IPS-20b (cell line): ENCODE measurements around the gene SAP130.
"Not testable (repeated sequence)": the region's sequence is repeated elsewhere in the genome, so short reads cannot be mapped to it uniquely, and the experiment has no call there.

Source experiments
- H3K27ac ChIP-seq: one replicate; pipeline ENCODE4 v1.5.1; 2013; ENCODE audit warnings: low read length
- H3K27me3 ChIP-seq: 2 replicates; pipeline ENCODE4 v1.6.1; 2013; ENCODE audit warnings: mild to moderate bottlenecking, low read length, inconsistent platforms; ENCODE audit not compliant: insufficient read depth
- H3K36me3 ChIP-seq: 2 replicates; pipeline ENCODE4 v1.6.1; 2013; ENCODE audit warnings: low read depth, mild to moderate bottlenecking, inconsistent platforms, low read length, moderate library complexity; ENCODE audit not compliant: insufficient read depth
- H3K4me1 ChIP-seq: 2 replicates; pipeline ENCODE4 v1.6.1; 2013; ENCODE audit warnings: mild to moderate bottlenecking, control low read depth, inconsistent platforms, low read length, moderate library complexity; ENCODE audit not compliant: insufficient read depth
- H3K4me3 ChIP-seq: 2 replicates; pipeline ENCODE4 v1.5.1; 2013; ENCODE audit warnings: mild to moderate bottlenecking, low read length, inconsistent platforms
- H3K9ac ChIP-seq: 2 replicates; pipeline ENCODE4 v1.6.1; 2013; ENCODE audit warnings: low read depth, mild to moderate bottlenecking, inconsistent platforms, low read length, moderate library complexity
- H3K9me3 ChIP-seq: 2 replicates; pipeline ENCODE4 v1.6.1; 2013; ENCODE audit warnings: mild to moderate bottlenecking, low read depth, low read length, inconsistent platforms; ENCODE audit not compliant: insufficient read depth

Gene SAP130

DNA sequence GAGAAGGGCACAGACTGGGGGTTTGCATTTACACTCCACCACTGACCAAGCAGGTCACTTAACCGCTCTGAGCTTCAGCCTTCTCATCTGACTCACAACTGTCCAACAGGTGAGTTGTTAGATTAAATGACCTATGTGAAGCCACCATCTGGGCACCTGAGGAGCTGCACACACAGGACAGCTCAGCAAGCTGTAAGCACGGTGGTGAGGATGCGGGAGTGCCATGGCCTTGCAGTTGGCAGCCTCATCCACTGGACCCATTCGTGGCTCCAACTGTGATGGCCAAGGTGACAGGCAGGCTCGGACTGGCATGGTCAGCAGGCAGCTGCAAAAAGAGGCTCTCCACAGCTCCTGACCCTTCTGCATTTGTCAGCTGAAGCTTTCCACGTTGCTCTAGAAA lies 118.8 kb downstream of the SAP130 start:
- Histone ChIP-seq H3K36me3 (no peaks in the 10 kb centered on the region), H3K4me1 (no peaks in the 10 kb centered on the region), H3K9ac (no peak overlapping the region), H3K9me3 (no peaks in the 10 kb centered on the region), H3K4me3 (no peak overlapping the region), H3K27ac (no peak overlapping the region), H3K27me3 (peaks cover 10% of the 10 kb centered on the region; the same call in 1 of the 2 replicates)

DNA sequence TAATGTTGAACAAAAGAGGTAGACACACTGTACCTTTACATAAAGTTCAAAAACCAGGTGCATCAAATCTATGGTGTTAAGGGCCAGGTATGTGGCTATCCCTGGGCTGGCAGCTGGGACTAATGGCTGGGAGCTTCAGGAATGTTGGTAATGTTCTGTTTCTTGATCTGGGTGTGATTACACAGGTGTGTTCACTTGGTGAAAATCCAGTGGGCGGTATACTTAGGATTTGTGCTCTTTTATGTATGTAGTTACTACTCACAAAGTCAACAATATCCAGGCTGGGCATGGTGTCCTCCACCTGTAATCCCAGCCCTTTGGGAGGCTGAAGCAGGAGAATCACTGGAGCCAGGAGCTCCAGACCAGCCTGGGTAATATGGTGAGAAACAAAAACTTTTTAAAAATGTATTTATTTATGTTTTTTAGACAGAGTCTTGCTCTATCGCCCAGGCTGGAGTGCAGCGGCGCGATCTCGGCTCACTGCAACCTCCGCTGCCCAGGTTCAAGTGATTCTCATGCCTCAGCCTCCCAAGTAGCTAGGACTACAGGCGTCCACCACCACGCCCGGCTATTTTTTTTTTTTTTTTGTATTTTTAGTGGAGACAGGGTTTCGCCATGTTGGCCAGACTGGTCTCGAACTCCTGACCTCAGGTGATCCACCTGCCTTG lies 120.0 kb downstream of the SAP130 start:
- H3K27me3 ChIP-seq = peaks cover 10% of the 10 kb centered on the region; the same call in 1 of the 2 replicates
- H3K4me3 ChIP-seq, H3K27ac ChIP-seq, H3K4me1 ChIP-seq, H3K9ac ChIP-seq, H3K36me3 ChIP-seq, H3K9me3 ChIP-seq: not testable (repeated sequence)

DNA sequence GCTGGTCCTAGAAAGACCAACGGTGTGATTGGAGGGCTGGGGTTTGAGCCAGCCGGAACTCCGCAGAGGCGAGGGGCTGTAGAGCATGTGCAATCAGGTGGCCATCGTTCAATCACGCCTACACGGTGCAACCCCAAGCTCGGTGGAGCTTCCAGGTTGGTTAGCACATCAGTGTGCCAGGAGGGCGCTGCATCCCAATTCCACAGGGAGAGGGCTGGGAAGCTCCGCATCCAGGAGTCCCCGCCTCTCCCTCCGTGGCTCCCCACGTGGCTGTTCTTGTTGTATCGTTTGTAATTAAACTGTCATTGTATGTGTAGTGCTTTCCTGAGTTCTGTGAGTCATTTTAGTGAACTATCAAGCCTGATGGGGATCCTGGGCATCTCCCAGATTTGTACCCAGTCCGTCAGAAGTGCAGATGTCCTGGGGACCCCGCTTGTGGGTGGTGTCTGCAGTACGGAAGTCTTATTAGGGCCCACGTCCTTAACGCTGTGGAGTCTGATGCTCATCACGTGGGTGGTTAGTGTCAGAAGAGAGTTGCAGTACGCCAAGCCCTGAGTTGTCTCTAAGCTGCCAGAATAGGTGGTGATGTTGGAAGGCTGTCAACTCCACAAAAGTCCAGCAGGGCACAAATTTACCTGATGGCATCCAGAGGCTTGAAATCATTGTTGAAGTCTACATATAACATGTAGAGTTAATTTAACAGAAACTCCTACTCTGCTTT lies 121.5 kb downstream of the SAP130 start:
- H3K4me1 ChIP-seq = no peaks in the 10 kb centered on the region
- no peak overlapping the region for H3K27ac ChIP-seq
- no peak overlapping the region for H3K9ac ChIP-seq
- H3K4me3 ChIP-seq = no peak overlapping the region
- peaks cover 10% of the 10 kb centered on the region; the same call in 1 of the 2 replicates for H3K27me3 ChIP-seq
- no peaks in the 10 kb centered on the region for H3K9me3 ChIP-seq
- H3K36me3 ChIP-seq = no peaks in the 10 kb centered on the region

DNA sequence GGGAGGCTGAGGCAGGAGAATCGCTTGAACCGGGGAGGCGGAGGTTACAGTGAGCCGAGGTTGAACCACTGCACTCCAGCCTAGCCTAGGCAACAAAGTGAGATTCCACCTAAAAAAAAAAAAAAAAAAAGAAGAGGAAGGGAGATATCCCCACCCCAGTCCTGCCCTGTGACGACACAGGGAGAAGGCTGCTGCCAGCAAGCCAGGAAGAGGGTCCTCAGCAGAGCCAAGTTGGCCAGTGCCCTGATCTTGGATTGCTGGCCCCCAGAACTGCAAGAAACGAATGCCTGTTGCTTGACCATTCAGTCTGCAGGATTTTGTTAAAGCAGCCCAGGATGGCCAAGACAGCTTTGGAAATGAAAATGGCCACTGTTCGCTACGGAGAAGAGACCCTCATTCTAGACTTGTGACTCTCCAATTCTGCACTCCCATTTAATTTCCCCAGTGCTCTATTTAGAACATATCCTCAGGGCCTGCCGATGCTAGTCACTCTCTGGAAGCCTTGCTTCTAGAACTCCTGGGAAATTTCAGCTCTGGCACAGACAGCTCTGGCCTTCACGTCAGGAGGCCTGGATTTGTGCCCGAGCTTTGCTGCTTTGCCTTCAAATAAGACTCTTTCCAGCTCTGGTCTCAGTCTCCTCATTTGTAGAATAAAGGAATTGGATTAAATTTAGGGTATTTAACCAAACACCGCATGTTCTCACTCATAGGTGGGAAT lies 126.4 kb downstream of the SAP130 start:
- H3K9me3 ChIP-seq = no peaks in the 10 kb centered on the region
- H3K4me3 ChIP-seq = no peak overlapping the region
- H3K36me3 ChIP-seq = no peaks in the 10 kb centered on the region
- H3K4me1 ChIP-seq = no peaks in the 10 kb centered on the region
- peaks cover 7% of the 10 kb centered on the region; the same call in 1 of the 2 replicates for H3K27me3 ChIP-seq
- H3K9ac ChIP-seq = no peak overlapping the region
- no peak overlapping the region for H3K27ac ChIP-seq

DNA sequence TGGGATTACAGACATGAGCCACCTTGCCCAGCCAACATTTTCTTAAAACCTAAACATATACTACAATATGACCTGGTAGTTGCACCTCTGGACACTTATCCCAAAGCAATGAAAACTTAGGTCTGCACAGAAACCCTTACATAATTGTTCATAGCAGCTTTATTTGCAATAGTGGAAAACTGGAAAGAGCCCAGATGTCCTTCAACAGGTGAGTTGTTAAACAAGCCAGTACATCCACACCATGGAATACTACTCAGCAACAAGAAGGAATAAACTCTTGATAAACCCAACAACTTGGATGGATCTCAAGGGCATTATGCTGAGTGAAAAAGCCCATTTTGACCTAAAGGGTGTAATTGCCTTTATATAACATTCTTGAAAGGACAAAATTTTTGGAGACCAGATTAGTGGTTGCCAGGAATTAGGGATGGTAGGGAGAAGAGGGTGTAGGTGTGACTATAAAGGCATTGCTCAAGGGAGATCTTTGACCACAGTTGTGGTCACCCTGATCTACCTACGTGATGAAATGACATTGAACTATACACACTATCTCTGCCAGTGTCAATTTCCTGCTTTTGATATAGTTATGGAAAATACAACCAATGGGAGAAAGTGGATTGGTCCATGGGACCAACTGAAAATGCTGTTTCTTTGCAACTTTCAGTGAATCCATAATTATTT lies 130.2 kb downstream of the SAP130 start:
- no peak overlapping the region for H3K4me3 ChIP-seq
- H3K9me3 ChIP-seq = no peaks in the 10 kb centered on the region
- no peaks in the 10 kb centered on the region for H3K36me3 ChIP-seq
- H3K4me1 ChIP-seq = peaks cover 3% of the 10 kb centered on the region; the same call in 1 of the 2 replicates
- H3K9ac ChIP-seq = no peak overlapping the region
- H3K27ac ChIP-seq = no peak overlapping the region
- no peaks in the 10 kb centered on the region for H3K27me3 ChIP-seq

DNA sequence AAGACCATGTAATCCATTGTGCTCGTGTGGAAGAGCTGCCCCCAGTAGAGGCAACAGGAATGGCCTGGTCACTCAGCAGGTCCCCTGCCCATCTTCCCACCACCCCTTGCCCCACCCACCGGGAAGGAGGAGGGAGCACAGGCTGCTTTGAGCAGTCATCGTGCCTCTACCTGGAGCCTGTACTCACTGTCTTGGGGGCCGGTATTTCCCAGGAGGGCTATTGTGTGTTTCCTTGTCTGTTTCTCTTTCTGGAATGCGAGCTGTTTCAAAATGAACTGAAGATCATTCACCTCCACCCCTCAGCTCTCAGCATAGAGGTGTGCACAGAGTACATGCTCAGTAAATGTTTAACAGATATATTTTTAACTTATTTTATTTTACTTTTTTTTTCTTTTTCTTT lies 134.4 kb downstream of the SAP130 start:
- no peaks in the 10 kb centered on the region for H3K27me3 ChIP-seq
- no peaks in the 10 kb centered on the region for H3K9me3 ChIP-seq
- no peak overlapping the region for H3K4me3 ChIP-seq
- no peaks in the 10 kb centered on the region for H3K36me3 ChIP-seq
- peaks cover 3% of the 10 kb centered on the region; the same call in 1 of the 2 replicates for H3K4me1 ChIP-seq
- H3K9ac ChIP-seq = no peak overlapping the region
- H3K27ac ChIP-seq = no peak overlapping the region

DNA sequence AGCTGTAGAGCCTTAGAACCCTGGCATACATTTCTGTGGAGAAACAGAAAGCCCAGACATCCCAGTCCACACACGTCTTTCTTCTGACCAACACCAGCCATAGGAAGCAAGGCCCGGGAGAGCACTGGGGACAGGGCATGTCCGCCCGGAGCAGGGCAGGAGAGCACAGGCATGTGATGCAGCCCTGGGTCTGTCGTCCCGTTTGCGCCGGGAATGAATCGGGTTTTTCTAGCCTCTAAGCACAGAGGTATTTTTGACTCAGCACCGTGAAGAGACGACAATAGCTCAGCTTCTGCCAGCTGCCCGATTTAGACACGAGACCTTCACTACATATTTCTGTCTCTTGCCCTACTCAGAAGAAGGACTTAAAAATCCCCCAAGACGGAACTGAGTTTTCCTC lies 134.8 kb downstream of the SAP130 start:
- Histone ChIP-seq H3K9me3 (no peaks in the 10 kb centered on the region), H3K4me1 (peaks cover 3% of the 10 kb centered on the region; the same call in 1 of the 2 replicates), H3K27ac (no peak overlapping the region), H3K27me3 (no peaks in the 10 kb centered on the region), H3K36me3 (no peaks in the 10 kb centered on the region), H3K9ac (no peak overlapping the region), H3K4me3 (no peak overlapping the region)

DNA sequence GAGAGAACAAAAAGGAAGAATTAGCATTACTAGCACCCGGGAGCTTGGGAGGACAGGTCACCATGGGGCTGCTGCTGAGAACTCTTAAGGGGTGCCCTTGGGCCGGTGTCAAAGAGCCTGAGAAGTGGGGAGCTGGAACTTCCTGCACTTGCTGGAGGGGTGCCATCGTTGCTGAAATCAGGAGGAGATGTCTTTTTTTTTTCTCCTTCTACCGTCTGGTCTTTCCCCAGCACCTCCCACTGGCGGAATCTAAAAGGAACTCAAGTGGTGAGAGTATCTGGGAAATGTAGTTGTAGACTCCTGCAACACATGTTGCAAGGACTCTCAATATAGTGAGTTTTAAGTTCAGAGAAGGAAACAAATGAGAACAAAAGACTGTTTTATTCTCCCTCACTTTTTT lies 136.0 kb downstream of the SAP130 start:
- Histone ChIP-seq H3K9ac (no peak overlapping the region), H3K36me3 (no peaks in the 10 kb centered on the region), H3K4me1 (peaks cover 8% of the 10 kb centered on the region), H3K27me3 (no peaks in the 10 kb centered on the region), H3K4me3 (no peak overlapping the region), H3K27ac (no peak overlapping the region), H3K9me3 (no peaks in the 10 kb centered on the region)
